ENCODE measurements around the gene CCDC144A. TPM values are rescaled to one million over a fixed set of nuclear protein-coding genes. Genes with fewer than 3 reads are reported as not detected.

Gene CCDC144A
- polyA plus RNA-seq, 2 of the 4 experiments (the other 2 are of a cell fraction) = 2.5 to 12.7 TPM

GRCh38 chr17:16652847-16653366 lies 37.1 kb upstream of the CCDC144A start (continued):
- no peak for TF ChIP-seq REST (IDR thresholded peaks at IDR 0.05)

- H3K9me3 ChIP-seq = peaks cover 15% of the 10 kb centered on the region; the same call in 2 of the 3 replicates
- peaks cover 16% of the 10 kb centered on the region for H3K4me1 ChIP-seq
- ChIA-PET CTCF (interaction anchor here (0.6 to 1.0 kb wide), 2 partner anchors 64 to 353 kb away, joined by 3 to 4 read pairs; no protein-coding TSS in a partner anchor), POLR2A (interaction anchor here (0.9 to 1.4 kb wide), 4 partner anchors 25 to 273 kb away, joined by 3 to 8 read pairs (median 6); partner anchors contain the start of gene UBB)
- peak within 1 kb of the TSS; percentile 90 to 91 for H3K27ac ChIP-seq
- ATAC-seq (peak; percentile 96 to 98), FAIRE-seq (peak; percentile 56), DNase-seq (ENCODE audit: low read depth in 1 of 2, low spot score in 1 of 2) (peak; percentile 93 to 97)
- peak within 1 kb of the TSS; percentile 94 for H3K4me2 ChIP-seq
- WGBS (ENCODE audit: missing lambda C conversion rate) = under 1% methylated on average over 38 of the region's 55 CpGs
- peak within 1 kb of the TSS; percentile 68 for H3K4me3 ChIP-seq
- TF ChIP-seq, protein P1, sequence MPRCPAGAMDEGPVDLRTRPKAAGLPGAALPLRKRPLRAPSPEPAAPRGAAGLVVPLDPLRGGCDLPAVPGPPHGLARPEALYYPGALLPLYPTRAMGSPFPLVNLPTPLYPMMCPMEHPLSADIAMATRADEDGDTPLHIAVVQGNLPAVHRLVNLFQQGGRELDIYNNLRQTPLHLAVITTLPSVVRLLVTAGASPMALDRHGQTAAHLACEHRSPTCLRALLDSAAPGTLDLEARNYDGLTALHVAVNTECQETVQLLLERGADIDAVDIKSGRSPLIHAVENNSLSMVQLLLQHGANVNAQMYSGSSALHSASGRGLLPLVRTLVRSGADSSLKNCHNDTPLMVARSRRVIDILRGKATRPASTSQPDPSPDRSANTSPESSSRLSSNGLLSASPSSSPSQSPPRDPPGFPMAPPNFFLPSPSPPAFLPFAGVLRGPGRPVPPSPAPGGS (IDR thresholded peaks at IDR 0.05) = peak; percentile 66; the same call in 1 of the 3 replicates
- peak; percentile 91 for TF ChIP-seq MAX (IDR thresholded peaks at IDR 0.05)
- no peak for TF ChIP-seq NPAS2 (CRISPR knock-in tag; IDR thresholded peaks at IDR 0.05; ENCODE audit: borderline replicate concordance)
- TF ChIP-seq JUN (IDR thresholded peaks at IDR 0.05) = peak in 1 of 2 experiments; percentile 92; a peak in 4 of 5 replicates
- TF ChIP-seq TFCP2L1 (CRISPR knock-in tag; IDR thresholded peaks at IDR 0.05) = peak; percentile 76; the same call in 1 of the 2 replicates
- peak; percentile 87 for TF ChIP-seq E2F6 (IDR thresholded peaks at IDR 0.05; ENCODE audit: borderline replicate concordance, low read depth)
- no peak for TF ChIP-seq POLR2AphosphoS2 (conservative IDR thresholded peaks at IDR 0.05; ENCODE audit: low read length)
- no peak for TF ChIP-seq TP53 (CRISPR knock-in tag; IDR thresholded peaks at IDR 0.05)
- no peak for TF ChIP-seq HDAC2 (IDR thresholded peaks at IDR 0.05)
- no peak for TF ChIP-seq MAZ (IDR thresholded peaks at IDR 0.05; ENCODE audit: borderline replicate concordance, low read depth, low read length)
- TF ChIP-seq ZFP36 (IDR thresholded peaks at IDR 0.05; ENCODE audit: borderline replicate concordance, partially characterized antibody) = no peak
- no peak for TF ChIP-seq CBX2 (IDR thresholded peaks at IDR 0.05; ENCODE audit: borderline replicate concordance, low read depth)
- TF ChIP-seq EHMT2 (IDR thresholded peaks at IDR 0.05; ENCODE audit: low read depth) = no peak
- TF ChIP-seq PBX3 (IDR thresholded peaks at IDR 0.05) = no peak
- no peak for TF ChIP-seq KDM5A (IDR thresholded peaks at IDR 0.05)
- peak; percentile 47 for TF ChIP-seq HOXB5 (CRISPR knock-in tag; IDR thresholded peaks at IDR 0.05)
- peak; percentile 25; the same call in 1 of the 3 replicates for TF ChIP-seq SMC3 (IDR thresholded peaks at IDR 0.05)
- no peak for TF ChIP-seq MYC (IDR thresholded peaks at IDR 0.05; ENCODE audit: borderline replicate concordance, low read length)
- peak; percentile 54; the same call in 1 of the 2 replicates for TF ChIP-seq HOXB13 (CRISPR knock-in tag; IDR thresholded peaks at IDR 0.05; ENCODE audit: low read depth)
- TF ChIP-seq PHF8 (IDR thresholded peaks at IDR 0.05; ENCODE audit: borderline replicate concordance, low read depth) = peak; percentile 94
- TF ChIP-seq EP300 (IDR thresholded peaks at IDR 0.05) = no peak
- TF ChIP-seq, protein P2, sequence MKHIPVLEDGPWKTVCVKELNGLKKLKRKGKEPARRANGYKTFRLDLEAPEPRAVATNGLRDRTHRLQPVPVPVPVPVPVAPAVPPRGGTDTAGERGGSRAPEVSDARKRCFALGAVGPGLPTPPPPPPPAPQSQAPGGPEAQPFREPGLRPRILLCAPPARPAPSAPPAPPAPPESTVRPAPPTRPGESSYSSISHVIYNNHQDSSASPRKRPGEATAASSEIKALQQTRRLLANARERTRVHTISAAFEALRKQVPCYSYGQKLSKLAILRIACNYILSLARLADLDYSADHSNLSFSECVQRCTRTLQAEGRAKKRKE (CRISPR knock-in tag; IDR thresholded peaks at IDR 0.05; ENCODE audit: low read depth) = peak; percentile 73; the same call in 1 of the 2 replicates
- peak; percentile 92 for TF ChIP-seq POLR2A (IDR thresholded peaks at IDR 0.05; ENCODE audit: low read length)
- TF ChIP-seq RAD21 (conservative IDR thresholded peaks at IDR 0.05 in 1 of 2, IDR thresholded peaks at IDR 0.05 in 1 of 2) = peak in 1 of 2 experiments; percentile 30; a peak in 1 of 5 replicates
- no peak for TF ChIP-seq HES2 (IDR thresholded peaks at IDR 0.05)
- TF ChIP-seq KDM1A (IDR thresholded peaks at IDR 0.05; ENCODE audit: low read depth) = no peak
- no peak for TF ChIP-seq HEYL (CRISPR knock-in tag; IDR thresholded peaks at IDR 0.05)
Observed at GRCh38 chr17:16653367-16654041, 36.5 kb upstream of the CCDC144A start, which contains the start of gene ZNF624. Gene ZNF624 (minus strand): TSS chr17:16653850.
